Naive thymus-derived CD8-positive, alpha-beta T cell (primary cell): ENCODE measurements around the gene KLRK1. TPM values are rescaled to one million over a fixed set of nuclear protein-coding genes. Genes with fewer than 3 reads are reported as not detected.
"Not testable (repeated sequence)": the region's sequence is repeated elsewhere in the genome, so short reads cannot be mapped to it uniquely, and the experiment has no call there.

Source experiments
- ATAC-seq, 2 donors: fragments of 150-1000 bp; cut with Tn5 transposase in 1 of 2; sonication (Bioruptor Pico), chemical (Tn5 transposase) in 1 of 2; 1 replicate in 1 of 2; 2 replicates in 1 of 2; pipeline ENCODE4 v1.10.0; 2021; ENCODE audit warnings: mild to moderate bottlenecking in 2 of 2, moderate library complexity in 2 of 2
- POLR2A ChIA-PET: fragments of 350-600 bp; sonication (Branson Sonifier 250); formaldehyde crosslinking; loops from one replicate; lab custom pipeline; 2021; ENCODE audit warnings: antibody characterized with exemption; lab: Charles Lee
- DNase-seq, 10 donors: peaks; one replicate each; pipeline versions ENCODE4 v3.0.0 to v3.0.0-alpha.2; 2020 to 2022
- H3K27ac Mint-ChIP-seq, 10 donors: one replicate each; pipeline ENCODE4 v1.8.0; 2020 to 2022; ENCODE audit warnings: mild to moderate bottlenecking in 10 of 10, mixed read lengths in 10 of 10, moderate library complexity in 4 of 10, inconsistent platforms in 1 of 10
- H3K27me3 Mint-ChIP-seq, 5 donors: one replicate each; pipeline ENCODE4 v1.8.0; 2021 to 2022; ENCODE audit warnings: mixed read lengths in 5 of 5
- H3K36me3 Mint-ChIP-seq, 3 donors: one replicate each; pipeline ENCODE4 v1.8.0; 2020 to 2022; ENCODE audit warnings: mixed read lengths in 3 of 3, mild to moderate bottlenecking in 2 of 3, inconsistent platforms in 1 of 3
- H3K4me1 Mint-ChIP-seq, 4 donors: one replicate each; pipeline ENCODE4 v1.8.0; 2021 to 2022; ENCODE audit warnings: mixed read lengths in 4 of 4
- H3K4me3 Mint-ChIP-seq, 10 donors: one replicate each; pipeline ENCODE4 v1.8.0; 2020 to 2022; ENCODE audit warnings: mild to moderate bottlenecking in 10 of 10, mixed read lengths in 10 of 10, moderate library complexity in 6 of 10, inconsistent platforms in 1 of 10
- H3K9me3 Mint-ChIP-seq, 9 donors: one replicate each; pipeline ENCODE4 v1.8.0; 2020 to 2022; ENCODE audit warnings: mixed read lengths in 9 of 9, mild to moderate bottlenecking in 3 of 9, inconsistent platforms in 1 of 9, moderate library complexity in 1 of 9
- polyA plus RNA-seq, 3 donors: library from polyadenylated mRNA; unstranded; fragments of 300-500 nt; fragmentation: Illumina TruSeq; gene quantifications; one replicate each; pipeline ENCODE4 v1.2.3, GENCODE V29; 2021
- total RNA-seq, 8 experiments: library from RNA in 2 of 8; stranded (reverse) in 2 of 8; gene quantifications; one replicate each; pipeline ENCODE4 v1.2.3 and lab custom pipeline; 2021 to 2026

KLRK1 gene
- total and polyA plus RNA-seq, 5 experiments from 2014 or later = 525 to 865 (median 619) TPM

- Mint-ChIP-seq H3K27ac (peak overlapping the region in 9 of 10 donors; percentile 11 to 96 (median 78)), H3K36me3 (peaks cover 4 to 47% (median 45%) of the 10 kb centered on the region in 3 donors), H3K9me3 (peaks cover 0 to 4% (median 0%) of the 10 kb centered on the region in 9 donors), H3K4me3 (peak overlapping the region; percentile 70 to 90 (median 78)), H3K4me1 (peaks cover 23 to 50% (median 44%) of the 10 kb centered on the region in 4 donors), H3K27me3 (no peaks in the 10 kb centered on the region)
- ATAC-seq = no peak
- POLR2A ChIA-PET = interaction anchor here (0.6 to 1.8 kb wide), 7 partner anchors 10 to 155 kb away, joined by 3 to 14 read pairs (median 3); no protein-coding TSS in a partner anchor
- no peak for DNase-seq
These were observed 15.0 kb upstream of the KLRK1 start for GRCh38 chr12:10404798-10405197.

DNA sequence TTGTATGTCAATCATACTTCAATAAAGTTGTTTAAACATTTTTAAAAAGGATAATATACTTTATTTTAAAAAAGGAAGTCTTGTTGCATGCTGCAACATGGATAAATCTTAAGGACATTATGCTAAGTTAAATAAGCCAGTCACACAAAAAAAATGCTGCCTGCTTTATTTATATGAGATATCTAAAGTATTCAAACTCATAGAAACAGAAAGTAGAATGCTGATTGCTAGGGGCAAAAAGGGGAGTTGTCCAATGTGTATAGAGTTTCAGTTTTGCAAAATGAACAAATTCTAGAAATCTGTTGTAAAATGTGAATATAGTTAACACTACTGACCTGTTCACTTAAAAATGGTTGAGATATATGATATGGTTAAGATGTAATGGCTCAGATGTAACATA is 11.0 kb upstream of the KLRK1 start:
- H3K4me1 Mint-ChIP-seq = peaks cover 23 to 57% (median 49%) of the 10 kb centered on the region in 4 donors
- H3K27ac Mint-ChIP-seq = peak overlapping the region; percentile 20 to 99 (median 70)
- peak overlapping the region; percentile 42 to 78 (median 68) for H3K4me3 Mint-ChIP-seq
- peaks cover 4 to 46% (median 44%) of the 10 kb centered on the region in 3 donors for H3K36me3 Mint-ChIP-seq
- POLR2A ChIA-PET = interaction anchor here (0.7 to 1.8 kb wide), 3 partner anchors 8 to 15 kb away, joined by 6 to 9 read pairs (median 8); no protein-coding TSS in a partner anchor
- ATAC-seq = peak in 1 of 2 donors; percentile 30
- peaks cover 0 to 7% (median 0%) of the 10 kb centered on the region in 9 donors for H3K9me3 Mint-ChIP-seq
- DNase-seq = no peak
- H3K27me3 Mint-ChIP-seq = no peaks in the 10 kb centered on the region

- Mint-ChIP-seq H3K9me3 (peaks cover 0 to 7% (median 0%) of the 10 kb centered on the region in 9 donors), H3K36me3 (peaks cover 4 to 33% (median 27%) of the 10 kb centered on the region in 3 donors), H3K4me3 (peak overlapping the region; percentile 55 to 81 (median 69)), H3K27me3 (no peaks in the 10 kb centered on the region), H3K27ac (peak overlapping the region; percentile 77 to 99 (median 90)), H3K4me1 (peaks cover 40 to 79% (median 71%) of the 10 kb centered on the region in 4 donors)
- POLR2A ChIA-PET = interaction anchor here (0.6 to 5.2 kb wide), 8 partner anchors 9 to 163 kb away, joined by 3 to 35 read pairs (median 4); partner anchors contain the start of gene KLRC4
- no peak for ATAC-seq
- DNase-seq = peak in 1 of 10 donors; percentile 69
These were observed 8.3 kb upstream of the KLRK1 start for GRCh38 chr12:10398168-10398567.

DNA sequence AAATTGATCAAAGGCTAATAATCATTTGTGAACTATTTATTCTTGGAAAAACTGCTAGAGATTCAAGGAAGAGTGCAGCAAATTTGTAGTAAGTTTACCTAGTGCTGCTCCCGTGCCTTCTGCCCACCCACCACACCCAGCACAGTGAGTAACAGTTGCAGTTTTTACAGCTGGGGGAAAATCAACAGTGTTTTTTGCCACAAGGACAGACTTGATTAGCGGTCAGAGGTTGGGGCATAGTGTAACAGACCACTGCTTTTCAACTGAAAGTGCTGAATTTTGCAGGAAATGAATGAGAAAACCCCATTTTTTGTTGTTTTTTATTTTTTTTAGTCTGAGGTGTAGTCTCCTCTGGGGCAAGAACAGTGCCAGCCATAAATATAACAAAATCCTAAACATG is 7.5 kb upstream of the KLRK1 start:
- H3K36me3 Mint-ChIP-seq = peaks cover 4 to 32% (median 24%) of the 10 kb centered on the region in 3 donors
- H3K27me3 Mint-ChIP-seq = no peaks in the 10 kb centered on the region
- H3K4me3 Mint-ChIP-seq = peak overlapping the region; percentile 55 to 81 (median 65)
- H3K27ac Mint-ChIP-seq = peak overlapping the region; percentile 77 to 99 (median 90)
- peak in 2 of 10 donors; percentile 54 to 59 for DNase-seq
- peaks cover 0 to 7% (median 0%) of the 10 kb centered on the region in 9 donors for H3K9me3 Mint-ChIP-seq
- peaks cover 41 to 82% (median 75%) of the 10 kb centered on the region in 4 donors for H3K4me1 Mint-ChIP-seq
- POLR2A ChIA-PET = interaction anchor here (0.6 to 5.2 kb wide), 8 partner anchors 9 to 161 kb away, joined by 3 to 35 read pairs (median 7); partner anchors contain the start of gene KLRC4
- ATAC-seq = peak in 1 of 2 donors; percentile 8

DNA sequence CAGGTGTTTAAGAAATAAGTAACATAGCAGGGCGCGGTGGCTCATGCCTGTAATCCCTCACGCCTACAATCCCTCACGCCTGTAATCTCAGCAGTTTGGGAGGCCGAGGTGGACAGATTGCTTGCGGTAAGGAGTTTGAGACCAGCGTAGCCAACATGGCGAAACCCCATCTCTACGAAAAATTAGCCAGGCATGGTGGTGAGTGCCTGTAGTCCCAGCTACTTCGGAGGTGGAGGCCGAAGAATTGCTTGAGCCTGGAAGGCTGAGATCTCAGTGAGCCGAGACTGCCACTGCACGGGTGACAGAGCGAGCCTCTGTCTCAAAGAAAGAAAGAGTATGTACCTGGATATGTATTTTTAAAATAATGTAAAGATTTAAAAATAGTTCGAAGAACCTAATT is 6.3 kb upstream of the KLRK1 start:
- POLR2A ChIA-PET = interaction anchor here (0.6 to 5.2 kb wide), 13 partner anchors 8 to 166 kb away, joined by 3 to 35 read pairs (median 10); partner anchors contain the start of gene KLRC4
- Mint-ChIP-seq H3K4me1 (peaks cover 39 to 80% (median 75%) of the 10 kb centered on the region in 4 donors), H3K4me3 (peak overlapping the region in 6 of 10 donors; percentile 27 to 91 (median 83)), H3K27ac (peak overlapping the region; percentile 90 to 100 (median 99)), H3K36me3 (peaks cover 4 to 21% (median 17%) of the 10 kb centered on the region in 3 donors)
- not testable (repeated sequence) for H3K9me3 Mint-ChIP-seq, H3K27me3 Mint-ChIP-seq, DNase-seq, ATAC-seq

DNA sequence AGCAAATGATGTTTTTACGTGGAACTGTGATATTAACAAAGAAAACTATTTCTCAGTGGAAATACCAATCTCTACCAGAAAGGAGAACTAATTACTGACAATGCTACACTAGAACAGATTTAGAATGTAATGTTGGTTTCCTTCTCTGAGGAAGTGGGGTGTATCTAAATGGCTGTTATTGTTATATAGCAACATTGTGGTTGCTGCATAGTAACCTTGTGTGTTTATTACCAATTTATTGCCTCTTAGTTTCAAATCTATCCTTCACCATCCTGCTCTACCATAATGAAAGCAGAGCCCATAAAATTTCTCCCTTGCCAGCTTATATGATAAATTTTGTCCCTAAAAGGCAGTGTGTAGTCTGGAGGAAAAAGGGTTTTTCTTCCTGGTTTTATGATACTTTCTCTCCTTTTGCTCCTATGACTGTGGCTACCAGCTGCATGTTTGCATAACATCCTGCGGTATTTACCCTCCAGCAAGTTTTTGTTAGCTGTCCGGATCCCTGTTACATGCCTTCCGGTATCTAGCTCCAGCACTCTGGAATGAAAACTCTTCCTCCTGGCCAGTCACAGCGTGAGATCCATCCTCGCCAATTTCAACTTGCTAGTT is 5.7 kb upstream of the KLRK1 start:
- ATAC-seq = peak; percentile 71 to 80
- Mint-ChIP-seq H3K4me3 (peak overlapping the region; percentile 63 to 91 (median 83)), H3K4me1 (peaks cover 35 to 78% (median 70%) of the 10 kb centered on the region in 4 donors), H3K27me3 (no peaks in the 10 kb centered on the region), H3K9me3 (peaks cover 0 to 5% (median 0%) of the 10 kb centered on the region in 9 donors), H3K27ac (peak overlapping the region; percentile 97 to 100 (median 99)), H3K36me3 (peaks cover 4 to 18% (median 13%) of the 10 kb centered on the region in 3 donors)
- DNase-seq = peak in 6 of 10 donors; percentile 43 to 87 (median 69)
- POLR2A ChIA-PET = interaction anchor here (0.6 to 5.2 kb wide), 15 partner anchors 8 to 166 kb away, joined by 3 to 35 read pairs (median 4); partner anchors contain the start of gene KLRC4

GRCh38 chr12:10394531-10395152 is 4.8 kb upstream of the KLRK1 start:
- H3K9me3 Mint-ChIP-seq, H3K27me3 Mint-ChIP-seq: not testable (repeated sequence)
- DNase-seq = peak in 9 of 10 donors; percentile 32 to 89 (median 79)
- POLR2A ChIA-PET = interaction anchor here (0.8 to 5.2 kb wide), 12 partner anchors 8 to 164 kb away, joined by 3 to 35 read pairs (median 7); partner anchors contain the start of gene KLRC4
- peaks cover 2 to 12% (median 7%) of the 10 kb centered on the region in 3 donors for H3K36me3 Mint-ChIP-seq
- peak overlapping the region; percentile 63 to 91 (median 83) for H3K4me3 Mint-ChIP-seq
- peaks cover 33 to 80% (median 68%) of the 10 kb centered on the region in 4 donors for H3K4me1 Mint-ChIP-seq
- ATAC-seq = peak; percentile 45 to 61
- peak overlapping the region; percentile 97 to 100 (median 99) for H3K27ac Mint-ChIP-seq

- H3K27ac Mint-ChIP-seq = peak overlapping the region; percentile 97 to 100 (median 99)
- peaks cover 30 to 70% (median 62%) of the 10 kb centered on the region in 4 donors for H3K4me1 Mint-ChIP-seq
- no peaks in the 10 kb centered on the region for H3K9me3 Mint-ChIP-seq
- DNase-seq (no peak), ATAC-seq (no peak)
- POLR2A ChIA-PET = interaction anchor here (1.2 to 5.2 kb wide), 11 partner anchors 8 to 168 kb away, joined by 3 to 35 read pairs (median 9); no protein-coding TSS in a partner anchor
- H3K4me3 Mint-ChIP-seq = peak overlapping the region in 9 of 10 donors; percentile 5 to 91 (median 62)
- H3K36me3 Mint-ChIP-seq = peaks cover 11 to 16% (median 14%) of the 10 kb centered on the region in 3 donors
- H3K27me3 Mint-ChIP-seq = no peaks in the 10 kb centered on the region
These were observed 3.5 kb upstream of the KLRK1 start for GRCh38 chr12:10393291-10393690.

DNA sequence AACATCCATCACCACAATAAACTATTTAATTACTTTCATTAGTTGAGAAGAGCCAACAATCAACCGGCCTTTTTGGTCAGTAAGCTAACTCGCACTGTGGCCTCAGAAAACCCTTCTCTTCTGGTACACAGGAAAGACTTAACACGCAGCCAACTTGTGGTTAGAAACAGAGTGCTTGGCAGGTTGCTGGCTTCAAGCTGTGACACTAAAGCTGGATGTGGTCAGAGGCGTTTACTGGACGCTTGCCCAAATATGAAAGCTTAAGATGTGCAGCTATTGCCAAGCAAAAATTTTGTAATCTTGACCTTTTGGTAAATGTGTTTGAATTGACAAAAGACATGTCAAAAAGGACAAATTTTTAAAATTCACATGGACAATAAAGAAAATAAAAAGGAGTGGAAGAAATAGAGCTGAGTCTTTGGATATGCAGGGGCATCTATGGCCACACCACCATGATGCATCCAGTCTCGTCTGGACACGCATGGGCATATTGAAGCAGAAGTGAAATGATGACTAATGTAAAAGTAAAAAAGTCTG is 2.6 kb upstream of the KLRK1 start:
- Mint-ChIP-seq H3K4me1 (peaks cover 24 to 62% (median 55%) of the 10 kb centered on the region in 4 donors), H3K27me3 (no peaks in the 10 kb centered on the region)

DNA sequence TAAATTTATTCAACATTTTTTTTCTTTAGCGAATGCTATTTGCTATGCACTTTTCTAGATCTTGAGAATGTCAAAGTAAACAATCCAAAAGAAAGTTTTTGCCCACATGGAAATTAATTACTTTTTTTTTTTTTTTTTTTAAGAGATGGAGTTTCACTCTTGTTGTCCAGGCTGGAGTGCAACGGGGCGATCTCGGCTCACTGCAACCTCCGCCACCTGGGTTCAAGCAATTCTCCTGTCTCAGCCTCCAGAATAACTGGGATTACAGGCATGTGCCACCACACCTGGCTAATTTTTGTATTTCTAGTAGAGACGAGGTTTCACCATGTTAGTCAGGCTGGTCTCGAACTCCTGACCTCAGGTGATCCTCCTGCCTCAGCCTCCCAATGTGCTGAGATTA is 1.1 kb upstream of the KLRK1 start:
- DNase-seq, H3K27me3 Mint-ChIP-seq, ATAC-seq, H3K9me3 Mint-ChIP-seq: not testable (repeated sequence)
- Mint-ChIP-seq H3K4me3 (peak overlapping the region in 8 of 10 donors; percentile 5 to 77 (median 52)), H3K4me1 (peaks cover 24 to 57% (median 48%) of the 10 kb centered on the region in 4 donors), H3K27ac (peak overlapping the region; percentile 82 to 100 (median 90)), H3K36me3 (peaks cover 20 to 28% (median 26%) of the 10 kb centered on the region in 3 donors)
- POLR2A ChIA-PET = interaction anchor here (0.7 to 4.1 kb wide), 9 partner anchors 9 to 168 kb away, joined by 5 to 32 read pairs (median 8); partner anchors contain the start of gene KLRC4

More for the DNA sequence above, 2.6 kb upstream of the KLRK1 start:
- peak in 5 of 10 donors; percentile 42 to 65 (median 53) for DNase-seq
- H3K9me3 Mint-ChIP-seq = no peaks in the 10 kb centered on the region
- no peak for ATAC-seq
- H3K27ac Mint-ChIP-seq = peak overlapping the region; percentile 94 to 100 (median 99)
- peaks cover 12 to 18% (median 14%) of the 10 kb centered on the region in 3 donors for H3K36me3 Mint-ChIP-seq
- H3K4me3 Mint-ChIP-seq = peak overlapping the region; percentile 55 to 86 (median 82)
- POLR2A ChIA-PET = interaction anchor here (0.7 to 4.1 kb wide), 14 partner anchors 9 to 169 kb away, joined by 3 to 32 read pairs (median 9); partner anchors contain the start of gene KLRC4
